GM12878 (cell line): ENCODE results near the gene DNTTIP2. TPM values are rescaled to one million over a fixed set of nuclear protein-coding genes. Genes with fewer than 3 reads are reported as not detected.
A peak's percentile ranks its signal among the peaks of the same experiment; 100 is the strongest.

Experiments used
- ATAC-seq: fragments of 200-7000 bp; cut with Tn5 transposase; 3 replicates; pipeline ENCODE4 v1.9.1; 2020; ENCODE audit warnings: mild to moderate bottlenecking, moderate library complexity
- BruUV-seq: library from RNA; stranded (reverse); fragments of 400-500 nt; replicated peaks from 2 replicates; lab custom pipeline; 2021; lab: Mats Ljungman, UMichigan
- CTCF ChIA-PET: fragments of 300-600 bp; sonication (Branson Sonifier 250); formaldehyde crosslinking; extraction: SDS; loops from one replicate; lab custom pipeline; 2021; ENCODE audit warnings: inconsistent platforms; lab: Yijun Ruan, JAX
- POLR2A ChIA-PET: fragments of 350-600 bp; formaldehyde crosslinking; extraction: SDS; loops from one replicate; lab custom pipeline; 2021; ENCODE audit warnings: inconsistent platforms; lab: Charles Lee
- RAD21 ChIA-PET: fragments of 300-600 bp; sonication (Branson Sonifier 250); formaldehyde crosslinking; loops from one replicate; lab custom pipeline; 2023; ENCODE audit warnings: antibody characterized with exemption; ENCODE audit not compliant: unreplicated experiment; lab: Charles Lee
- SMC1A ChIA-PET: fragments of 300-600 bp; sonication (Branson Sonifier 250); formaldehyde crosslinking; loops from one replicate; lab custom pipeline; 2023; ENCODE audit not compliant: unreplicated experiment, uncharacterized antibody; lab: Charles Lee
- DNase-seq: peaks from one replicate; pipeline ENCODE4 v3.0.0-alpha.2; 2011; ENCODE audit warnings: low read depth, low spot score
- FAIRE-seq: peaks from 3 replicates; lab custom pipeline; 2011; peaks lifted over from hg19 to GRCh38; lab: Jason Lieb, UNC
- H2AFZ ChIP-seq: 2 replicates; pipeline ENCODE4 v1.6.0; 2011; ENCODE audit warnings: low read depth, low read length, control low read depth; ENCODE audit not compliant: control insufficient read depth
- H3K27ac ChIP-seq: 2 replicates; pipeline ENCODE4 v1.5.1; 2011; ENCODE audit warnings: control low read depth; ENCODE audit not compliant: control insufficient read depth, insufficient read depth
- H3K27me3 ChIP-seq, 2 experiments: replicated peaks in 1 of 2; 2 replicates each; pipeline versions ENCODE4 v1.6.0 to v1.6.1; 2011; ENCODE audit warnings: low read length in 1 of 2; ENCODE audit not compliant: control insufficient read depth in 2 of 2, insufficient read depth in 2 of 2
- H3K36me3 ChIP-seq, 2 experiments: 2 replicates each; pipeline ENCODE4 v1.5.1; 2011; ENCODE audit warnings: low read length in 1 of 2; ENCODE audit not compliant: control insufficient read depth in 2 of 2, insufficient read depth in 2 of 2
- H3K4me1 ChIP-seq: 2 replicates; pipeline ENCODE4 v1.6.1; 2011; ENCODE audit warnings: mild to moderate bottlenecking, low read length, moderate library complexity, mixed read lengths; ENCODE audit not compliant: control insufficient read depth, insufficient read depth
- H3K4me2 ChIP-seq: 2 replicates; pipeline ENCODE4 v1.6.0; 2011; ENCODE audit warnings: control low read depth; ENCODE audit not compliant: control insufficient read depth, insufficient read depth
- H3K4me3 ChIP-seq: fragments of 200-600 bp; sonication (generic); 2 replicates; pipeline ENCODE4 v1.5.1; 2016
- H3K79me2 ChIP-seq: 2 replicates; pipeline ENCODE4 v1.6.0; 2011; ENCODE audit warnings: low read length; ENCODE audit not compliant: control insufficient read depth, insufficient read depth
- H3K9ac ChIP-seq: 2 replicates; pipeline ENCODE4 v1.8.0; 2011; ENCODE audit warnings: low read length, control low read depth, mixed read lengths; ENCODE audit not compliant: control insufficient read depth, insufficient read depth
- H3K9me3 ChIP-seq: replicated peaks from 3 replicates; pipeline ENCODE4 v1.5.1; 2011; ENCODE audit warnings: mild to moderate bottlenecking, low read length; ENCODE audit not compliant: control insufficient read depth, insufficient read depth
- H4K20me1 ChIP-seq: 2 replicates; pipeline ENCODE4 v1.6.0; 2011; ENCODE audit not compliant: control insufficient read depth, insufficient read depth
- ATF7 ChIP-seq: fragments of 450-650 bp; IDR thresholded peaks from 2 replicates; pipeline ENCODE4 v1.6.1; 2016; ENCODE audit warnings: low read depth, mild to moderate bottlenecking
- BCL11A ChIP-seq: IDR thresholded peaks from 2 replicates; pipeline ENCODE4 v1.6.1; 2011; ENCODE audit warnings: low read depth, low read length
- BHLHE40 ChIP-seq, 2 experiments: fragments of 450-650 bp in 1 of 2; IDR thresholded peaks; 2 replicates each; pipeline ENCODE4 v1.6.1; 2011 to 2017; ENCODE audit warnings: low read depth in 2 of 2, borderline replicate concordance in 1 of 2, improper control_type of control experiment in 1 of 2, low read length in 1 of 2, mild to moderate bottlenecking in 1 of 2
- CBFB ChIP-seq: IDR thresholded peaks from 2 replicates; pipeline ENCODE4 v1.6.1; 2016; ENCODE audit warnings: antibody characterized with exemption, low read depth
- EGR1 ChIP-seq, 2 experiments: IDR thresholded peaks; 1 replicate in 1 of 2; 2 replicates in 1 of 2; pipeline ENCODE4 v1.6.1; 2011 to 2012; ENCODE audit warnings: low read depth in 2 of 2, low read length in 2 of 2, borderline replicate concordance in 1 of 2, mild to moderate bottlenecking in 1 of 2, moderate library complexity in 1 of 2
- ELK1 ChIP-seq: IDR thresholded peaks from 2 replicates; pipeline ENCODE4 v1.6.1; 2012; ENCODE audit warnings: low read depth, low read length, improper control_type of control experiment
- ESRRA ChIP-seq: IDR thresholded peaks from 2 replicates; pipeline ENCODE4 v1.6.1; 2012; ENCODE audit warnings: mild to moderate bottlenecking, low read length, improper control_type of control experiment
- GATAD2B ChIP-seq: fragments of 450-650 bp; conservative IDR thresholded peaks from 2 replicates; pipeline ENCODE4 v1.6.1; 2017; ENCODE audit warnings: low read depth, mild to moderate bottlenecking, moderate library complexity
- JUND ChIP-seq: IDR thresholded peaks from 2 replicates; pipeline ENCODE4 v1.6.1; 2012; ENCODE audit warnings: low read depth, mild to moderate bottlenecking, low read length, improper control_type of control experiment, moderate library complexity
- LARP7 ChIP-seq: fragments of 450-650 bp; IDR thresholded peaks from 2 replicates; pipeline ENCODE4 v1.6.1; 2017; ENCODE audit warnings: mild to moderate bottlenecking
- POLR2A ChIP-seq: IDR thresholded peaks from 2 replicates; pipeline ENCODE4 v1.6.1; 2011; ENCODE audit warnings: low read depth, mild to moderate bottlenecking, low read length
- POU2F2 ChIP-seq: IDR thresholded peaks from 3 replicates; pipeline ENCODE4 v1.6.1; 2011; ENCODE audit warnings: low read depth, mild to moderate bottlenecking, low read length, borderline replicate concordance
- SMARCA5 ChIP-seq: fragments of 450-650 bp; IDR thresholded peaks from 2 replicates; pipeline ENCODE4 v1.6.1; 2017; ENCODE audit warnings: mild to moderate bottlenecking
- SP1 ChIP-seq: IDR thresholded peaks from one replicate; pipeline ENCODE4 v1.6.1; 2011; ENCODE audit warnings: low read depth, low read length
- ZZZ3 ChIP-seq: IDR thresholded peaks from 2 replicates; pipeline ENCODE4 v1.6.1; 2011; ENCODE audit warnings: low read depth; ENCODE audit not compliant: control insufficient read depth, insufficient read length
- whole genome bisulfite sequencing: methylation state at CpG from one replicate; pipeline ENCODE4 v1.1.6; 2016; ENCODE audit warnings: low lambda C conversion rate; ENCODE audit not compliant: insufficient replicate concordance, insufficient coverage; ENCODE audit errors: missing lambda C conversion rate; 5-methylcytosine and 5-hydroxymethylcytosine counted together
- in situ Hi-C: fragments of 300-500 bp; cut with MboI; formaldehyde crosslinking; loops from 9 replicates; pipeline ENCODE4 v1.14.3; 2018; ENCODE audit warnings: mixed read lengths
- intact Hi-C: fragments of 100-400 bp; cut with micrococcal nuclease; formaldehyde crosslinking; loops from one replicate; pipeline ENCODE4 v1.14.2; 2022; ENCODE audit not compliant: unreplicated experiment
- polyA plus RNA-seq, 11 experiments: library from polyadenylated mRNA; depleted of rRNA in 4 of 11; unstranded in 6 of 11; stranded (reverse) in 5 of 11; fragments of >200 nt; fragmentation: Nextera tagmentation in 4 of 11; fragmentation: Illumina TruSeq in 1 of 11; extraction: Ambion mirVana in 4 of 11; extraction: Trizol in 1 of 11; gene quantifications; 1 replicate in 1 of 11; 2 replicates in 10 of 11; pipeline versions ENCODE4 v1.2.1 to v1.2.3, GENCODE V29; 2011 to 2016; ENCODE audit warnings: inconsistent platforms in 2 of 11, missing spikeins in 2 of 11, low read depth in 1 of 11
- total RNA-seq, 4 experiments: library from RNA; depleted of rRNA in 3 of 4; stranded (reverse); fragments of >200 nt in 3 of 4; fragmentation: Illumina TruSeq in 1 of 4; extraction: Trizol in 1 of 4; gene quantifications; 2 replicates each; pipeline versions ENCODE4 v1.2.1 to v1.2.3, GENCODE V29; 2013 to 2021
- TF ChIP-seq, protein P1 (sequence below): fragments of 150-350 bp; IDR thresholded peaks from 2 replicates; pipeline ENCODE4 v1.6.1; 2014; ENCODE audit warnings: mild to moderate bottlenecking, low read depth, low read length
- TF ChIP-seq, protein P2 (sequence below): IDR thresholded peaks from 2 replicates; pipeline ENCODE4 v1.6.1; 2012; ENCODE audit warnings: low read depth, low read length, improper control_type of control experiment
- TF ChIP-seq, protein P3 (sequence below): fragments of 450-650 bp; IDR thresholded peaks from 2 replicates; pipeline ENCODE4 v1.6.1; 2018; ENCODE audit warnings: mild to moderate bottlenecking, low read depth, moderate library complexity; ENCODE audit not compliant: partially characterized antibody

DNTTIP2 gene
- total and polyA plus RNA-seq, 10 of the 15 experiments (the other 5 are each of a cell fraction or from before 2014, with no cell fraction given) = 34.3 to 99.2 (median 74.9) TPM

GRCh38 chr1:93848350-93848883 is 30.6 kb downstream of the DNTTIP2 start:
- in situ Hi-C loops (loop anchor here (10.0 to 25.0 kb wide), 2 partner anchors 411 to 544 kb away; partner anchors contain the start of gene FNBP1L), intact Hi-C loops (loop anchor here (5.0 kb wide), 1 partner anchor 501 kb away; the partner anchor contains the start of gene DR1)
- no peaks in the 10 kb centered on the region for H3K79me2 ChIP-seq
- no peaks in the 10 kb centered on the region for H3K36me3 ChIP-seq
- H3K4me3 ChIP-seq = peak overlapping the region; percentile 84; the same call in 1 of the 2 replicates
- peak overlapping the region; percentile 72; the same call in 1 of the 2 replicates for H2AFZ ChIP-seq
- no peaks in the 10 kb centered on the region for H4K20me1 ChIP-seq
- BruUV-seq = no TSS peak
- ChIA-PET SMC1A (interaction anchor here (0.6 to 4.7 kb wide), 4 partner anchors 35 to 402 kb away, joined by 3 to 26 read pairs (median 3); no protein-coding TSS in a partner anchor), POLR2A (no interaction called here), RAD21 (interaction anchor here (0.6 to 2.7 kb wide), 4 partner anchors 99 to 256 kb away, joined by 3 to 10 read pairs (median 3); no protein-coding TSS in a partner anchor), CTCF (interaction anchor here (0.7 to 5.0 kb wide), 7 partner anchors 34 to 768 kb away, joined by 3 to 28 read pairs (median 4); no protein-coding TSS in a partner anchor)
- no peak for ATAC-seq
- no peak overlapping the region for H3K9ac ChIP-seq
- 62% methylated on average over 4 of the region's 4 CpGs for WGBS
- no peak overlapping the region for H3K27ac ChIP-seq
- peaks cover 6% of the 10 kb centered on the region for H3K4me1 ChIP-seq
- TF ChIP-seq, protein P1, sequence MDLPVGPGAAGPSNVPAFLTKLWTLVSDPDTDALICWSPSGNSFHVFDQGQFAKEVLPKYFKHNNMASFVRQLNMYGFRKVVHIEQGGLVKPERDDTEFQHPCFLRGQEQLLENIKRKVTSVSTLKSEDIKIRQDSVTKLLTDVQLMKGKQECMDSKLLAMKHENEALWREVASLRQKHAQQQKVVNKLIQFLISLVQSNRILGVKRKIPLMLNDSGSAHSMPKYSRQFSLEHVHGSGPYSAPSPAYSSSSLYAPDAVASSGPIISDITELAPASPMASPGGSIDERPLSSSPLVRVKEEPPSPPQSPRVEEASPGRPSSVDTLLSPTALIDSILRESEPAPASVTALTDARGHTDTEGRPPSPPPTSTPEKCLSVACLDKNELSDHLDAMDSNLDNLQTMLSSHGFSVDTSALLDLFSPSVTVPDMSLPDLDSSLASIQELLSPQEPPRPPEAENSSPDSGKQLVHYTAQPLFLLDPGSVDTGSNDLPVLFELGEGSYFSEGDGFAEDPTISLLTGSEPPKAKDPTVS = no peak
- TF ChIP-seq CBFB = no peak
- TF ChIP-seq BHLHE40 (IDR thresholded peaks at IDR 0.05; ENCODE audit: borderline replicate concordance in 1 of 2, low read depth in 2 of 2, low read length in 1 of 2) = no peak
- TF ChIP-seq, protein P2, sequence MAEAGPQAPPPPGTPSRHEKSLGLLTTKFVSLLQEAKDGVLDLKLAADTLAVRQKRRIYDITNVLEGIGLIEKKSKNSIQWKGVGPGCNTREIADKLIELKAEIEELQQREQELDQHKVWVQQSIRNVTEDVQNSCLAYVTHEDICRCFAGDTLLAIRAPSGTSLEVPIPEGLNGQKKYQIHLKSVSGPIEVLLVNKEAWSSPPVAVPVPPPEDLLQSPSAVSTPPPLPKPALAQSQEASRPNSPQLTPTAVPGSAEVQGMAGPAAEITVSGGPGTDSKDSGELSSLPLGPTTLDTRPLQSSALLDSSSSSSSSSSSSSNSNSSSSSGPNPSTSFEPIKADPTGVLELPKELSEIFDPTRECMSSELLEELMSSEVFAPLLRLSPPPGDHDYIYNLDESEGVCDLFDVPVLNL = no peak
- TF ChIP-seq ATF7 = no peak
- TF ChIP-seq JUND = no peak
- no peak for TF ChIP-seq EGR1 (IDR thresholded peaks at IDR 0.05; ENCODE audit: borderline replicate concordance in 1 of 2, low read depth in 2 of 2, low read length in 2 of 2)
- TF ChIP-seq ESRRA = no peak
- no peak for TF ChIP-seq BCL11A
- TF ChIP-seq SP1 = no peak
- TF ChIP-seq ELK1 = no peak
- TF ChIP-seq LARP7 = no peak
- no peak for TF ChIP-seq ZZZ3
- no peak for TF ChIP-seq SMARCA5
- TF ChIP-seq GATAD2B = no peak
- no peak for TF ChIP-seq POLR2A
- TF ChIP-seq, protein P3, sequence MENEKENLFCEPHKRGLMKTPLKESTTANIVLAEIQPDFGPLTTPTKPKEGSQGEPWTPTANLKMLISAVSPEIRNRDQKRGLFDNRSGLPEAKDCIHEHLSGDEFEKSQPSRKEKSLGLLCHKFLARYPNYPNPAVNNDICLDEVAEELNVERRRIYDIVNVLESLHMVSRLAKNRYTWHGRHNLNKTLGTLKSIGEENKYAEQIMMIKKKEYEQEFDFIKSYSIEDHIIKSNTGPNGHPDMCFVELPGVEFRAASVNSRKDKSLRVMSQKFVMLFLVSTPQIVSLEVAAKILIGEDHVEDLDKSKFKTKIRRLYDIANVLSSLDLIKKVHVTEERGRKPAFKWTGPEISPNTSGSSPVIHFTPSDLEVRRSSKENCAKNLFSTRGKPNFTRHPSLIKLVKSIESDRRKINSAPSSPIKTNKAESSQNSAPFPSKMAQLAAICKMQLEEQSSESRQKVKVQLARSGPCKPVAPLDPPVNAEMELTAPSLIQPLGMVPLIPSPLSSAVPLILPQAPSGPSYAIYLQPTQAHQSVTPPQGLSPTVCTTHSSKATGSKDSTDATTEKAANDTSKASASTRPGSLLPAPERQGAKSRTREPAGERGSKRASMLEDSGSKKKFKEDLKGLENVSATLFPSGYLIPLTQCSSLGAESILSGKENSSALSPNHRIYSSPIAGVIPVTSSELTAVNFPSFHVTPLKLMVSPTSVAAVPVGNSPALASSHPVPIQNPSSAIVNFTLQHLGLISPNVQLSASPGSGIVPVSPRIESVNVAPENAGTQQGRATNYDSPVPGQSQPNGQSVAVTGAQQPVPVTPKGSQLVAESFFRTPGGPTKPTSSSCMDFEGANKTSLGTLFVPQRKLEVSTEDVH = no peak
- TF ChIP-seq POU2F2 = no peak
- no peak for DNase-seq
- no peaks in the 10 kb centered on the region for H3K27me3 ChIP-seq
- peak overlapping the region; percentile 73; the same call in 1 of the 2 replicates for H3K4me2 ChIP-seq
- H3K9me3 ChIP-seq = no peaks in the 10 kb centered on the region; the same call in 1 of the 3 replicates
- no peak for FAIRE-seq
